HG03196 (cell line): ENCODE results near the gene BPIFB3.

ENCODE experiments used
- ATAC-seq: cut with Tn5 transposase; IDR thresholded peaks from one replicate; pipeline ENCODE4 v1.9.1; 2021; ENCODE audit not compliant: unreplicated experiment

BPIFB3 gene

GRCh38 chr20:33061658-33062028 is 7.9 kb downstream of the BPIFB3 start:
- ATAC-seq: no peak

GRCh38 chr20:33062105-33062824 is 8.6 kb downstream of the BPIFB3 start:
- no peak for ATAC-seq

- ATAC-seq: no peak
These were observed 9.1 kb downstream of the BPIFB3 start for GRCh38 chr20:33062825-33063149.

- no peak for ATAC-seq
These were observed 9.6 kb downstream of the BPIFB3 start for GRCh38 chr20:33063271-33063670.

GRCh38 chr20:33064572-33065287 is 11.0 kb downstream of the BPIFB3 start:
- no peak for ATAC-seq

- ATAC-seq: no peak
These were observed 12.1 kb downstream of the BPIFB3 start for GRCh38 chr20:33065785-33066184.

GRCh38 chr20:33067806-33068205 is 14.1 kb downstream of the BPIFB3 start:
- no peak for ATAC-seq

GRCh38 chr20:33068251-33068939 is 14.7 kb downstream of the BPIFB3 start:
- no peak for ATAC-seq

GRCh38 chr20:33069673-33070072 is 16.0 kb downstream of the BPIFB3 start:
- ATAC-seq: no peak

- ATAC-seq: no peak
These were observed 16.7 kb downstream of the BPIFB3 start for GRCh38 chr20:33070111-33071053.

- ATAC-seq: no peak
These were observed 17.5 kb downstream of the BPIFB3 start for GRCh38 chr20:33071198-33071597.

- no peak for ATAC-seq
These were observed 18.7 kb downstream of the BPIFB3 start for GRCh38 chr20:33072362-33072761.

GRCh38 chr20:33072813-33073212 is 19.1 kb downstream of the BPIFB3 start:
- no peak for ATAC-seq

GRCh38 chr20:33074675-33075074 is 21.0 kb downstream of the BPIFB3 start:
- ATAC-seq: no peak

GRCh38 chr20:33075281-33075680 is 21.6 kb downstream of the BPIFB3 start:
- no peak for ATAC-seq

GRCh38 chr20:33076662-33077372 is 23.1 kb downstream of the BPIFB3 start:
- ATAC-seq: no peak

GRCh38 chr20:33079259-33079658 is 25.6 kb downstream of the BPIFB3 start, which contains the start of gene BPIFB4:
TSS of gene BPIFB4 (plus strand) at chr20:33079643. CDS start at chr20:33081527, 1,884 bp downstream.
- ATAC-seq: no peak

GRCh38 chr20:33081411-33082154 is 27.9 kb downstream of the BPIFB3 start:
- no peak for ATAC-seq

- ATAC-seq: no peak
These were observed 28.8 kb downstream of the BPIFB3 start for GRCh38 chr20:33082546-33082945.
